Vagina (tissue), 2 donors: ENCODE results near the gene ABAT.

Experiments used
- CTCF ChIP-seq, 3 experiments: fragments of 450-650 bp in 2 of 3; fragments of 200-600 bp in 1 of 3; sonication (generic) in 1 of 3; IDR thresholded peaks; one replicate each; pipeline ENCODE4 v1.5.1; 2017 to 2019; ENCODE audit warnings: antibody characterized with exemption in 3 of 3, mild to moderate bottlenecking in 2 of 3, moderate library complexity in 2 of 3
- POLR2A ChIP-seq, 2 donors: fragments of 450-650 bp; IDR thresholded peaks; one replicate each; pipeline ENCODE4 v1.6.1; 2017; ENCODE audit warnings: antibody characterized with exemption in 2 of 2, mild to moderate bottlenecking in 2 of 2, moderate library complexity in 2 of 2
- POLR2AphosphoS5 ChIP-seq, 2 donors: sonication (generic); formaldehyde crosslinking; IDR thresholded peaks; one replicate each; pipeline ENCODE4 v1.9.0; 2017; ENCODE audit warnings: antibody characterized with exemption in 2 of 2, mild to moderate bottlenecking in 2 of 2, low read depth in 1 of 2; ENCODE audit not compliant: insufficient read depth in 1 of 2

DNA sequence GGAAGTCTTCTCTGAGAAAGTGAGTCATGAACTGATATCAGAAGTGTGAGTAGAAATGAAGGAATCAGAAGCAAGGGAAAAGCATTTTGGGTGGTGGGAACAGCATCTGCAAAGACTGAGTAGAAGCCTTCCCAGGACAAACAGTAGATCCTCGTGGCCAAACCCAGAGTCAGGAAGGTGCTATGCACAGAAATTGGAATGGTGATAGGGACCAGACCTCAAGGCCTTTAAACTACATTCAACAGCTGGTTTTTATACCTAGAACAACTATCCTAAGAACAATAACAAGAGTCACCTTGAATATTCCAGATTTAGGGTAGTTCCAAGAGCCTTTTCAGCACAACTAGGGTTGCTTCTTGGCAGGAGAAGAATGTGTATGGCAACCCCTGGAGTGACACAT lies 15.3 kb downstream of the ABAT start:
- TF ChIP-seq POLR2AphosphoS5 (IDR thresholded peaks at IDR 0.05; ENCODE audit: insufficient read depth in 1 of 2, low read depth in 1 of 2) = no peak
- TF ChIP-seq CTCF (IDR thresholded peaks at IDR 0.05) = no peak
- TF ChIP-seq POLR2A (IDR thresholded peaks at IDR 0.05) = no peak
